Esophagus squamous epithelium (tissue), 5 donors: Measurements from ENCODE around the gene ZBTB42. TPM values are rescaled to one million over a fixed set of nuclear protein-coding genes. Genes with fewer than 3 reads are reported as not detected.

Experiments used
- DNase-seq: peaks from one replicate; lab custom pipeline; 2025; lab: John Stamatoyannopoulos, UW
- H3K27ac ChIP-seq, 4 donors: fragments of 200-600 bp; sonication (generic); one replicate each; pipeline ENCODE4 v1.5.1; 2016 to 2019; ENCODE audit warnings: mild to moderate bottlenecking in 1 of 4
- H3K27me3 ChIP-seq, 4 donors: fragments of 200-600 bp; sonication (generic); 1 replicate in 3 of 4; 2 replicates in 1 of 4; pipeline versions ENCODE4 v1.5.1 to v1.6.0; 2017 to 2021; ENCODE audit warnings: antibody characterized with exemption in 1 of 4
- H3K36me3 ChIP-seq, 3 donors: fragments of 200-600 bp; sonication (generic); one replicate each; pipeline ENCODE4 v1.5.1; 2016 to 2019
- H3K4me1 ChIP-seq, 3 donors: fragments of 200-600 bp; sonication (generic); one replicate each; pipeline ENCODE4 v1.5.1; 2017 to 2019
- H3K4me3 ChIP-seq, 4 donors: fragments of 200-600 bp; sonication (generic); 1 replicate in 3 of 4; 2 replicates in 1 of 4; pipeline ENCODE4 v1.5.1; 2016 to 2019; ENCODE audit warnings: mild to moderate bottlenecking in 2 of 4, moderate library complexity in 1 of 4
- H3K9me3 ChIP-seq, 3 donors: fragments of 200-600 bp; sonication (generic); one replicate each; pipeline ENCODE4 v1.5.1; 2016 to 2019
- POLR2A ChIP-seq, 4 donors: fragments of 450-650 bp; IDR thresholded peaks; one replicate each; pipeline ENCODE4 v1.6.1; 2017; ENCODE audit warnings: antibody characterized with exemption in 4 of 4, mild to moderate bottlenecking in 4 of 4, moderate library complexity in 3 of 4
- WGBS, 2 donors: methylation state at CpG; one replicate each; pipeline ENCODE4 v1.1.5; 2018; 5-methylcytosine and 5-hydroxymethylcytosine counted together
- intact Hi-C: fragments of 100-400 bp; cut with DNase I; formaldehyde crosslinking; loops from one replicate; pipeline ENCODE4 v1.15.0; 2022
- total RNA-seq, 4 donors: library from RNA; depleted of rRNA; stranded (reverse); fragments of >200 nt; gene quantifications; one replicate each; pipeline ENCODE4 v1.1.0, GENCODE V29; 2016
- TF ChIP-seq, protein P1 (sequence below), 6 experiments: fragments of 450-650 bp in 4 of 6; fragments of 200-600 bp in 2 of 6; sonication (generic) in 2 of 6; IDR thresholded peaks; one replicate each; pipeline ENCODE4 v1.5.1; 2016 to 2019; ENCODE audit warnings: antibody characterized with exemption in 6 of 6, mild to moderate bottlenecking in 4 of 6, moderate library complexity in 4 of 6
- donor health status: DM: yes; HTN: yes; CAD: no.

Gene ZBTB42
- total RNA-seq, 4 donors from 2014 or later: 4.7 to 14.2 (median 8.4) TPM

DNA sequence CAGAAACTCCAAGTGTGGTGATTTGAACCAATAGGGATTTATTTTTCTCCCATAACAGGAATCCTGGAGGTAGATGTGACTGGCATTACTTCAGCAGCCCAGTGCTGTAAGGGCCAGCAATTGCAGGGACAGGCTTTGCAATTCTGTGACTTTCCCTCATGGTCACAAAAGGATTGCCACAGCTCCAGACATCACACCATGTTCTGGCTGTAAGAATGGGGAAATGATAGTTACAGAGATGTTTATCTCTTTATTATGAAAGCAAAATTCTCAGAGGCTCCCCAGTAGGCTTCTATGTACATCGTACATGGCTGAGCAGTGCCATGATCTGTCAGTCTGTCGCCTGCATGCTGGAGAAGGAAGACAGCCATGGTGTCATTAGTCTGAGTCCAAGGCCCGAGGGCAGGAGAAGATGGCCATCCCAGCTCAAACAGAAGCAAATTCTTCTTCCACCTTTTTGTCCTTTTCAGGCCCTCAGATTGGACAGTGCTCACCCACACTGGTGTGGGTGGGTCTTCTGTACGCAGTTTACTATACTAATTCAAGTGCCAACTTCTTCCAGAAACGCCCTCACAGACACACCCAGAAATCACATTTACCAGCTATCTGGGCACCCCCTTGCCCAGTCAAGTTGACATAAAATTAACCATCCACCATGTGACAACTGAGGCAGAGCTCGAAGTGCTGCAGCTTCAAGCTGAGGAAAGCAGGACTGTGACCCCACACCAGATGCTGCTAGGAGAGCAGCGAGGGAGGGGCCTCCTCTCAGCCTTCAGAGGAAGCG lies 17.2 kb downstream of the ZBTB42 start:
- intact Hi-C loops: no loop called here
- H3K36me3 ChIP-seq: no peaks in the 10 kb centered on the region
- DNase-seq: no peak
- H3K9me3 ChIP-seq: no peaks in the 10 kb centered on the region
- no peak overlapping the region for H3K4me3 ChIP-seq
- 90 to 94% methylated on average over 6 to 8 of the region's 8 CpGs for WGBS, 2 donors
- H3K4me1 ChIP-seq: peaks cover 15 to 57% (median 21%) of the 10 kb centered on the region in 3 donors
- H3K27me3 ChIP-seq: no peaks in the 10 kb centered on the region
- no peak for TF ChIP-seq POLR2A (IDR thresholded peaks at IDR 0.05)
- TF ChIP-seq, protein P1, sequence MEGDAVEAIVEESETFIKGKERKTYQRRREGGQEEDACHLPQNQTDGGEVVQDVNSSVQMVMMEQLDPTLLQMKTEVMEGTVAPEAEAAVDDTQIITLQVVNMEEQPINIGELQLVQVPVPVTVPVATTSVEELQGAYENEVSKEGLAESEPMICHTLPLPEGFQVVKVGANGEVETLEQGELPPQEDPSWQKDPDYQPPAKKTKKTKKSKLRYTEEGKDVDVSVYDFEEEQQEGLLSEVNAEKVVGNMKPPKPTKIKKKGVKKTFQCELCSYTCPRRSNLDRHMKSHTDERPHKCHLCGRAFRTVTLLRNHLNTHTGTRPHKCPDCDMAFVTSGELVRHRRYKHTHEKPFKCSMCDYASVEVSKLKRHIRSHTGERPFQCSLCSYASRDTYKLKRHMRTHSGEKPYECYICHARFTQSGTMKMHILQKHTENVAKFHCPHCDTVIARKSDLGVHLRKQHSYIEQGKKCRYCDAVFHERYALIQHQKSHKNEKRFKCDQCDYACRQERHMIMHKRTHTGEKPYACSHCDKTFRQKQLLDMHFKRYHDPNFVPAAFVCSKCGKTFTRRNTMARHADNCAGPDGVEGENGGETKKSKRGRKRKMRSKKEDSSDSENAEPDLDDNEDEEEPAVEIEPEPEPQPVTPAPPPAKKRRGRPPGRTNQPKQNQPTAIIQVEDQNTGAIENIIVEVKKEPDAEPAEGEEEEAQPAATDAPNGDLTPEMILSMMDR (IDR thresholded peaks at IDR 0.05): no peak
- no peak overlapping the region for H3K27ac ChIP-seq

- DNase-seq: no peak
- no peaks in the 10 kb centered on the region for H3K9me3 ChIP-seq
- no peak overlapping the region for H3K4me3 ChIP-seq
- H3K4me1 ChIP-seq: peaks cover 15 to 53% (median 21%) of the 10 kb centered on the region in 3 donors
- TF ChIP-seq POLR2A (IDR thresholded peaks at IDR 0.05): no peak
- TF ChIP-seq, protein P1 (IDR thresholded peaks at IDR 0.05): no peak
- intact Hi-C loops: no loop called here
- H3K36me3 ChIP-seq: no peaks in the 10 kb centered on the region
- H3K27ac ChIP-seq: no peak overlapping the region
- WGBS, 2 donors: 81 to 86% methylated on average over 4 to 8 of the region's 9 CpGs
- no peaks in the 10 kb centered on the region for H3K27me3 ChIP-seq
Observed at GRCh38 chr14:104818714-104819161, 17.8 kb downstream of the ZBTB42 start.

GRCh38 chr14:104819361-104819781 lies 18.5 kb downstream of the ZBTB42 start:
- intact Hi-C loops: no loop called here
- H3K36me3 ChIP-seq: no peaks in the 10 kb centered on the region
- TF ChIP-seq, protein P1 (IDR thresholded peaks at IDR 0.05): no peak
- TF ChIP-seq POLR2A (IDR thresholded peaks at IDR 0.05): no peak
- H3K9me3 ChIP-seq: no peaks in the 10 kb centered on the region
- H3K4me3 ChIP-seq: no peak overlapping the region
- H3K4me1 ChIP-seq: peaks cover 15 to 47% (median 19%) of the 10 kb centered on the region in 3 donors
- H3K27me3 ChIP-seq: no peaks in the 10 kb centered on the region
- WGBS, 2 donors: 82 to 100% methylated on average over 4 of the region's 12 CpGs
- no peak overlapping the region for H3K27ac ChIP-seq
- DNase-seq: no peak

- Histone ChIP-seq H3K27ac (peak overlapping the region in 3 of 4 donors; percentile 22 to 46 (median 31)), H3K4me1 (peaks cover 15 to 40% (median 19%) of the 10 kb centered on the region in 3 donors), H3K36me3 (no peaks in the 10 kb centered on the region), H3K9me3 (no peaks in the 10 kb centered on the region), H3K4me3 (no peak overlapping the region), H3K27me3 (peaks cover 0 to 4% (median 0%) of the 10 kb centered on the region in 4 donors)
- intact Hi-C loops: no loop called here
- DNase-seq: no peak
- no peak for TF ChIP-seq POLR2A (IDR thresholded peaks at IDR 0.05)
- TF ChIP-seq, protein P1 (IDR thresholded peaks at IDR 0.05): peak in 5 of 6 experiments; percentile 37 to 65 (median 57)
- WGBS, 2 donors: 12 to 23% methylated on average over 15 of the region's 22 CpGs
Observed at GRCh38 chr14:104820669-104821228, 19.8 kb downstream of the ZBTB42 start.
